Right cardiac atrium (tissue), 5 donors: Measurements from ENCODE around the gene SWT1. TPM values are rescaled to one million over a fixed set of nuclear protein-coding genes. Genes with fewer than 3 reads are reported as not detected.
"Not testable (repeated sequence)": the region's sequence is repeated elsewhere in the genome, so short reads cannot be mapped to it uniquely, and the experiment has no call there.

Experiments used
- ATAC-seq, 2 donors: fragments of 200-7000 bp; cut with Tn5 transposase; one replicate each; pipeline versions ENCODE4 v1.8.0 to v1.9.1; 2020; ENCODE audit warnings: moderate library complexity in 2 of 2, mild to moderate bottlenecking in 1 of 2
- DNase-seq, 3 donors: peaks; one replicate each; pipeline ENCODE4 v3.0.0-alpha.2; 2020
- H3K27ac ChIP-seq: one replicate; pipeline ENCODE4 v1.5.1; 2013; ENCODE audit warnings: mild to moderate bottlenecking, low read length, control low read depth, moderate library complexity
- H3K27me3 ChIP-seq: one replicate; pipeline ENCODE4 v1.6.1; 2013; ENCODE audit not compliant: control insufficient read depth, insufficient read depth
- H3K4me1 ChIP-seq: one replicate; pipeline ENCODE4 v1.6.1; 2013; ENCODE audit warnings: low read length; ENCODE audit not compliant: control insufficient read depth, insufficient read depth
- H3K4me3 ChIP-seq: one replicate; pipeline ENCODE4 v1.5.1; 2013; ENCODE audit warnings: low read length, control low read depth
- H3K9me3 ChIP-seq: one replicate; pipeline ENCODE4 v1.6.1; 2013; ENCODE audit warnings: low read length; ENCODE audit not compliant: control insufficient read depth
- WGBS: extraction: QIAGEN DNeasy Blood & Tissue Kit; methylation state at CpG from one replicate; pipeline ENCODE4 v1.1.7; 2013; 5-methylcytosine and 5-hydroxymethylcytosine counted together
- intact Hi-C, 4 donors: fragments of 100-400 bp; cut with DNase I; formaldehyde crosslinking; loops; one replicate each; pipeline versions ENCODE4 v1.11.0 to v1.14.0; 2022 to 2023
- polyA plus RNA-seq: library from polyadenylated mRNA; stranded (reverse); fragments of 200-250 nt; gene quantifications from one replicate; pipeline ENCODE4 v1.2.3, GENCODE V29; 2013
- total RNA-seq, 4 donors: library from RNA; stranded (reverse); fragmentation: NEBNext Ultra II Directional; extraction: Animal tissue kit (Norgen Biotek cat#: 25700); gene quantifications; one replicate each; pipeline ENCODE4 v1.2.1, GENCODE V29; 2021
- donor health status: healthy with polysubstance abuse.
- donor health status: DM: no; HTN: yes; CAD: no.
- donor health status: DM: no; HTN: no; CAD: no.
- donor health status: DM: no; HTN: yes; CAD: no; lungs with severe emphysema.
- donor health status: DM: yes; HTN: yes; CAD: no.

Gene SWT1
- total and polyA plus RNA-seq, 5 donors, result 1.9 to 7.7 (median 6.4) TPM

GRCh38 chr1:185321653-185322221, 164.8 kb downstream of the SWT1 start:
- H3K4me3 ChIP-seq, H3K27me3 ChIP-seq, ATAC-seq, H3K4me1 ChIP-seq, H3K27ac ChIP-seq, H3K9me3 ChIP-seq, intact Hi-C loops: not testable (repeated sequence)
- WGBS, result 98% methylated on average over 36 of the region's 36 CpGs
- DNase-seq, result peak in 2 of 3 donors; percentile 46

- Histone ChIP-seq H3K9me3 (no peaks in the 10 kb centered on the region), H3K27ac (no peak overlapping the region), H3K4me1 (no peaks in the 10 kb centered on the region), H3K27me3 (no peaks in the 10 kb centered on the region), H3K4me3 (no peak overlapping the region)
- ATAC-seq, result no peak
- intact Hi-C loops, result no loop called here
- 77% methylated on average over 2 of the region's 2 CpGs for WGBS
- DNase-seq, result no peak
Measured at GRCh38 chr1:185322636-185323035, 165.7 kb downstream of the SWT1 start.

- ATAC-seq (no peak), DNase-seq (no peak)
- Histone ChIP-seq H3K4me3 (no peak overlapping the region), H3K4me1 (no peaks in the 10 kb centered on the region), H3K9me3 (no peaks in the 10 kb centered on the region), H3K27ac (no peak overlapping the region), H3K27me3 (no peaks in the 10 kb centered on the region)
- intact Hi-C loops, result no loop called here
- 94% methylated on average over 3 of the region's 3 CpGs for WGBS
Measured at GRCh38 chr1:185324118-185324517, 167.2 kb downstream of the SWT1 start.

- Histone ChIP-seq H3K4me1 (no peaks in the 10 kb centered on the region), H3K27me3 (no peaks in the 10 kb centered on the region), H3K9me3 (no peaks in the 10 kb centered on the region), H3K4me3 (no peak overlapping the region), H3K27ac (no peak overlapping the region)
- WGBS, result 53% methylated on average over 4 of the region's 4 CpGs
- intact Hi-C loops, result no loop called here
- no peak for ATAC-seq
- DNase-seq, result no peak
Measured at GRCh38 chr1:185325413-185325812, 168.4 kb downstream of the SWT1 start.

- ATAC-seq (no peak), DNase-seq (no peak)
- Histone ChIP-seq H3K27me3 (no peaks in the 10 kb centered on the region), H3K27ac (no peak overlapping the region), H3K9me3 (no peaks in the 10 kb centered on the region), H3K4me1 (no peaks in the 10 kb centered on the region), H3K4me3 (no peak overlapping the region)
- intact Hi-C loops, result no loop called here
- WGBS, result 87% methylated on average over 4 of the region's 4 CpGs
Measured at GRCh38 chr1:185328255-185328654, 171.3 kb downstream of the SWT1 start.

- Histone ChIP-seq H3K27ac (no peak overlapping the region), H3K27me3 (no peaks in the 10 kb centered on the region), H3K4me3 (no peak overlapping the region), H3K9me3 (no peaks in the 10 kb centered on the region), H3K4me1 (no peaks in the 10 kb centered on the region)
- ATAC-seq (no peak), DNase-seq (no peak)
- WGBS, result 53% methylated on average over 4 of the region's 4 CpGs
- intact Hi-C loops, result no loop called here
Measured at GRCh38 chr1:185334182-185334581, 177.2 kb downstream of the SWT1 start.

GRCh38 chr1:185337246-185337645, 180.3 kb downstream of the SWT1 start:
- H3K4me3 ChIP-seq, result no peak overlapping the region
- intact Hi-C loops, result no loop called here
- no peak for DNase-seq
- H3K4me1 ChIP-seq, result no peaks in the 10 kb centered on the region
- H3K27ac ChIP-seq, result no peak overlapping the region
- WGBS, result 80% methylated on average over 4 of the region's 4 CpGs
- no peaks in the 10 kb centered on the region for H3K27me3 ChIP-seq
- H3K9me3 ChIP-seq, result no peaks in the 10 kb centered on the region
- peak; percentile 18 to 31 for ATAC-seq

- DNase-seq (peak in 2 of 3 donors; percentile 18 to 48), ATAC-seq (peak; percentile 63 to 64)
- WGBS, result 76% methylated on average over 8 of the region's 8 CpGs
- no peak overlapping the region for H3K4me3 ChIP-seq
- no peak overlapping the region for H3K27ac ChIP-seq
- no peaks in the 10 kb centered on the region for H3K27me3 ChIP-seq
- intact Hi-C loops, result no loop called here
- H3K4me1 ChIP-seq, result no peaks in the 10 kb centered on the region
- H3K9me3 ChIP-seq, result no peaks in the 10 kb centered on the region
Measured at GRCh38 chr1:185338719-185339622, 182.0 kb downstream of the SWT1 start.

GRCh38 chr1:185341196-185341781, 184.3 kb downstream of the SWT1 start:
- H3K9me3 ChIP-seq, result no peaks in the 10 kb centered on the region
- no peak overlapping the region for H3K27ac ChIP-seq
- intact Hi-C loops, result no loop called here
- H3K27me3 ChIP-seq, result no peaks in the 10 kb centered on the region
- no peak overlapping the region for H3K4me3 ChIP-seq
- no peaks in the 10 kb centered on the region for H3K4me1 ChIP-seq
- ATAC-seq (no peak), DNase-seq (no peak)
